ENCODE results near the gene MEX3D.

- TF ChIP-seq CTCF (IDR thresholded peaks at IDR 0.05) (no peak), POLR2AphosphoS5 (IDR thresholded peaks at IDR 0.05) (no peak), POLR2A (IDR thresholded peaks at IDR 0.05) (no peak), EP300 (IDR thresholded peaks at IDR 0.05; ENCODE audit: low read depth) (no peak)
Measured at GRCh38 chr19:1570836-1571235, 2.7 kb upstream of the MEX3D start.
